Measurements from ENCODE around the gene GNG8. TPM values are rescaled to one million over a fixed set of nuclear protein-coding genes. Genes with fewer than 3 reads are reported as not detected.

Gene GNG8
- total and polyA plus RNA-seq, 9 of the 15 experiments (the other 6 are each of a cell fraction or from before 2014, with no cell fraction given) = 1.3 TPM; not detected in 8

- peak in 1 of 2 experiments; percentile 41; a peak in 1 of 4 replicates for TF ChIP-seq UBTF (IDR thresholded peaks at IDR 0.05; ENCODE audit: borderline replicate concordance in 1 of 2, low read depth in 2 of 2, low read length in 2 of 2)
- TF ChIP-seq TBL1XR1 (IDR thresholded peaks at IDR 0.05; ENCODE audit: low read length in 2 of 2) = no peak
- TF ChIP-seq ZNF239 (CRISPR knock-in tag; IDR thresholded peaks at IDR 0.05) = no peak
- TF ChIP-seq RBFOX2 (IDR thresholded peaks at IDR 0.05; ENCODE audit: low read depth, low read length) = peak; percentile 77
- TF ChIP-seq ZNF24 (IDR thresholded peaks at IDR 0.05) = peak; percentile 94
- TF ChIP-seq ESRRA (IDR thresholded peaks at IDR 0.05; ENCODE audit: borderline replicate concordance, low read depth) = peak; percentile 54; the same call in 1 of the 2 replicates
- TF ChIP-seq FOXK1 (CRISPR knock-in tag; IDR thresholded peaks at IDR 0.05; ENCODE audit: borderline replicate concordance) = no peak
- TF ChIP-seq RBM22 (IDR thresholded peaks at IDR 0.05; ENCODE audit: low read depth, low read length, poor library complexity, severe bottlenecking) = peak; percentile 84
- no peak for TF ChIP-seq PBX2 (CRISPR knock-in tag; IDR thresholded peaks at IDR 0.05; ENCODE audit: low read depth)
- TF ChIP-seq PBX2 (tag; conservative IDR thresholded peaks at IDR 0.05; ENCODE audit: low read depth) = 0 out of 2 replicates have a peak, but pooled peaks have one; percentile 13
- peak; percentile 29 for TF ChIP-seq HCFC1 (IDR thresholded peaks at IDR 0.05; ENCODE audit: low read depth, low read length)
- no peak for TF ChIP-seq CTCFL (IDR thresholded peaks at IDR 0.05; ENCODE audit: borderline replicate concordance, insufficient read depth, low read depth, low read length, poor library complexity, severe bottlenecking)
- TF ChIP-seq MXD1 (CRISPR knock-in tag; IDR thresholded peaks at IDR 0.05; ENCODE audit: borderline replicate concordance, poor library complexity, severe bottlenecking) = peak; percentile 74
- TF ChIP-seq EP400 (IDR thresholded peaks at IDR 0.05) = peak; percentile 99
- no peak for TF ChIP-seq IFI16 (CRISPR knock-in tag; IDR thresholded peaks at IDR 0.05)
- TF ChIP-seq CREB1 (IDR thresholded peaks at IDR 0.05) = peak; percentile 86
- TF ChIP-seq CREB1 (CRISPR knock-in tag; IDR thresholded peaks at IDR 0.05) = peak; percentile 93
These were observed 35.4 kb downstream of the GNG8 start (continued) for GRCh38 chr19:46600384-46601317.

Data from K562 (cell line).